Right atrium auricular region (tissue), 2 donors: ENCODE measurements around the gene PPP2R5C. TPM values are rescaled to one million over a fixed set of nuclear protein-coding genes. Genes with fewer than 3 reads are reported as not detected.

ENCODE experiments used
- DNase-seq: peaks from one replicate; pipeline ENCODE4 v3.0.0-alpha.2; 2019; ENCODE audit warnings: low spot score
- H3K27ac ChIP-seq, 2 donors: fragments of 200-600 bp; sonication (generic); 1 replicate in 1 of 2; 2 replicates in 1 of 2; pipeline ENCODE4 v1.5.1; 2016 to 2019
- H3K27me3 ChIP-seq, 2 donors: fragments of 200-600 bp; sonication (generic); one replicate each; pipeline versions ENCODE4 v1.5.1 to v1.6.0; 2017 to 2019
- H3K36me3 ChIP-seq: fragments of 200-600 bp; sonication (generic); one replicate; pipeline ENCODE4 v1.5.1; 2016
- H3K4me1 ChIP-seq, 2 donors: fragments of 200-600 bp; sonication (generic); one replicate each; pipeline versions ENCODE4 v1.5.1 to v1.6.0; 2017 to 2019
- H3K4me3 ChIP-seq, 2 donors: fragments of 200-600 bp; sonication (generic); 1 replicate in 1 of 2; 2 replicates in 1 of 2; pipeline ENCODE4 v1.5.1; 2017 to 2019; ENCODE audit warnings: mild to moderate bottlenecking in 1 of 2, moderate library complexity in 1 of 2
- H3K9me3 ChIP-seq, 2 donors: fragments of 200-600 bp; sonication (generic); one replicate each; pipeline ENCODE4 v1.5.1; 2019
- total RNA-seq, 2 donors: library from RNA; depleted of rRNA; stranded (reverse); fragments of >200 nt; gene quantifications; one replicate each; pipeline ENCODE4 v1.1.0, GENCODE V29; 2016
- TF ChIP-seq, protein P1 (sequence below), 2 donors: fragments of 200-600 bp; sonication (generic); IDR thresholded peaks; one replicate each; pipeline ENCODE4 v1.5.1; 2019; ENCODE audit warnings: antibody characterized with exemption in 2 of 2

PPP2R5C gene
- total RNA-seq, 2 donors from 2014 or later, result 82.2 to 82.9 TPM

- no peaks in the 10 kb centered on the region for H3K9me3 ChIP-seq
- no peaks in the 10 kb centered on the region for H3K27me3 ChIP-seq
- no peak for DNase-seq
- no peak overlapping the region for H3K27ac ChIP-seq
- TF ChIP-seq, protein P1, sequence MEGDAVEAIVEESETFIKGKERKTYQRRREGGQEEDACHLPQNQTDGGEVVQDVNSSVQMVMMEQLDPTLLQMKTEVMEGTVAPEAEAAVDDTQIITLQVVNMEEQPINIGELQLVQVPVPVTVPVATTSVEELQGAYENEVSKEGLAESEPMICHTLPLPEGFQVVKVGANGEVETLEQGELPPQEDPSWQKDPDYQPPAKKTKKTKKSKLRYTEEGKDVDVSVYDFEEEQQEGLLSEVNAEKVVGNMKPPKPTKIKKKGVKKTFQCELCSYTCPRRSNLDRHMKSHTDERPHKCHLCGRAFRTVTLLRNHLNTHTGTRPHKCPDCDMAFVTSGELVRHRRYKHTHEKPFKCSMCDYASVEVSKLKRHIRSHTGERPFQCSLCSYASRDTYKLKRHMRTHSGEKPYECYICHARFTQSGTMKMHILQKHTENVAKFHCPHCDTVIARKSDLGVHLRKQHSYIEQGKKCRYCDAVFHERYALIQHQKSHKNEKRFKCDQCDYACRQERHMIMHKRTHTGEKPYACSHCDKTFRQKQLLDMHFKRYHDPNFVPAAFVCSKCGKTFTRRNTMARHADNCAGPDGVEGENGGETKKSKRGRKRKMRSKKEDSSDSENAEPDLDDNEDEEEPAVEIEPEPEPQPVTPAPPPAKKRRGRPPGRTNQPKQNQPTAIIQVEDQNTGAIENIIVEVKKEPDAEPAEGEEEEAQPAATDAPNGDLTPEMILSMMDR (IDR thresholded peaks at IDR 0.05), result no peak
- H3K4me3 ChIP-seq, result no peak overlapping the region
- H3K36me3 ChIP-seq, result peaks cover 5% of the 10 kb centered on the region
- H3K4me1 ChIP-seq, result peaks cover 0 to 47% of the 10 kb centered on the region in 2 donors
Observed at GRCh38 chr14:101853455-101854018, 92.0 kb downstream of the PPP2R5C start.

- Histone ChIP-seq H3K27ac (no peak overlapping the region), H3K4me3 (no peak overlapping the region), H3K4me1 (peaks cover 0 to 47% of the 10 kb centered on the region in 2 donors), H3K9me3 (no peaks in the 10 kb centered on the region), H3K36me3 (peaks cover 5% of the 10 kb centered on the region), H3K27me3 (no peaks in the 10 kb centered on the region)
- TF ChIP-seq, protein P1 (IDR thresholded peaks at IDR 0.05), result no peak
- no peak for DNase-seq
Observed at GRCh38 chr14:101854366-101854765, 92.9 kb downstream of the PPP2R5C start.

DNA sequence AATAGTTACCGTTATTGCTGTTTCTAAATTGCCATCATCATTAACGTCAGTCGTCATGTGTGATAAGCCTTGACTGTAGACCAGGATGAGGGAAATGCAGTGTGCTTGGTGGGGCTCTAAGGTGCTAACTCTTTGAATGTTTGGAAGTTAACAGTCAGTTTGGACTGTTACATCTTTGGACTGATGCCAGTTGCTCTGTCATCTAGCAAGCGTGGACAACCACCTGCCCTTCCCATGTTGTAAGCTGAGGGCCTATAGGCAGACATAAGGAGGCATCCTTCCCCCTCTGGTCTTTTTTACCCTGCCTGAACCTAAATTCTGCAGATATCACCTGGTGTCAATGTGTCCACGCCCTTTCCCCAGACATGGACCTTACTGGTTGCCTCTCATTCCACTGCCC is 94.4 kb downstream of the PPP2R5C start:
- Histone ChIP-seq H3K36me3 (peaks cover 5% of the 10 kb centered on the region), H3K4me1 (peaks cover 0 to 39% of the 10 kb centered on the region in 2 donors), H3K9me3 (no peaks in the 10 kb centered on the region), H3K27ac (no peak overlapping the region), H3K4me3 (no peak overlapping the region), H3K27me3 (no peaks in the 10 kb centered on the region)
- DNase-seq, result no peak
- TF ChIP-seq, protein P1 (IDR thresholded peaks at IDR 0.05), result no peak

- H3K27me3 ChIP-seq, result no peaks in the 10 kb centered on the region
- H3K27ac ChIP-seq, result no peak overlapping the region
- no peak for DNase-seq
- TF ChIP-seq, protein P1 (IDR thresholded peaks at IDR 0.05), result no peak
- H3K4me3 ChIP-seq, result no peak overlapping the region
- H3K9me3 ChIP-seq, result no peaks in the 10 kb centered on the region
- peaks cover 5% of the 10 kb centered on the region for H3K36me3 ChIP-seq
- peaks cover 0 to 38% of the 10 kb centered on the region in 2 donors for H3K4me1 ChIP-seq
Observed at GRCh38 chr14:101856536-101856935, 95.0 kb downstream of the PPP2R5C start.

DNA sequence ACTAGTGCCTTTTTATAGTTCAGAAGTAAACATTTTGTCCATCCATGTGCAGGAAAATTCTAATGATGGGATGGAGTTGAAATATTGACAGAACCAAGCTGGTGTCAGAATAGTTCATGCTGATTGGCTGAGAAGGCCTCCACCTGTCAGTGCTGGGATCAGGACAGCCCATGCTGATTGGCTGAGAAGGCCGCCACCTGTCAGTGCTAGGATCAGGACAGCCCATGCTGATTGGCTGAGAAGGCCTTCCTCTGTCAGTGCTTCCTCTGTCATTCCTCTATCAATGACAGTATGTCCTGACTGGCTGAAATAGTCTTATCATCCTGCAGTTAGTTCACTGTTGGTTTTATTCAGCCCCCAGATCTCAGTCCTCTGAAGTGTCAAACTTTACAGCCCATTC is 95.7 kb downstream of the PPP2R5C start:
- Histone ChIP-seq H3K36me3 (peaks cover 5% of the 10 kb centered on the region), H3K27me3 (no peaks in the 10 kb centered on the region), H3K4me3 (no peak overlapping the region), H3K9me3 (no peaks in the 10 kb centered on the region), H3K27ac (no peak overlapping the region), H3K4me1 (peaks cover 0 to 40% of the 10 kb centered on the region in 2 donors)
- TF ChIP-seq, protein P1 (IDR thresholded peaks at IDR 0.05), result no peak
- peak; percentile 32 for DNase-seq
